GM15510 (cell line): Measurements from ENCODE around the gene FAM222A.
A peak's percentile ranks its signal among the peaks of the same experiment; 100 is the strongest.

Experiments
- POLR2A ChIP-seq: IDR thresholded peaks from 3 replicates; pipeline ENCODE4 v1.6.1; 2011; ENCODE audit warnings: borderline replicate concordance; ENCODE audit not compliant: insufficient read length; ENCODE audit errors: extremely low read depth

The FAM222A gene

GRCh38 chr12:109713187-109714070 lies at the start of gene FAM222A:
TSS of gene FAM222A (plus strand) at chr12:109713825. CDS start at chr12:109744147, 30,322 bp downstream.
- TF ChIP-seq POLR2A = peak; percentile 49

- TF ChIP-seq POLR2A = no peak
These were observed 49.2 kb upstream of the FAM222A start for GRCh38 chr12:109664402-109664801.

- TF ChIP-seq POLR2A = no peak
These were observed 47.6 kb upstream of the FAM222A start for GRCh38 chr12:109666068-109666467.

GRCh38 chr12:109670731-109671130 lies 42.9 kb upstream of the FAM222A start:
- no peak for TF ChIP-seq POLR2A

- TF ChIP-seq POLR2A = no peak
These were observed 42.1 kb upstream of the FAM222A start for GRCh38 chr12:109671502-109671901.

GRCh38 chr12:109673379-109673778 lies 40.2 kb upstream of the FAM222A start:
- TF ChIP-seq POLR2A = no peak

- TF ChIP-seq POLR2A = no peak
These were observed 39.7 kb upstream of the FAM222A start for GRCh38 chr12:109673884-109674283.

GRCh38 chr12:109675411-109675810 lies 38.2 kb upstream of the FAM222A start:
- TF ChIP-seq POLR2A = no peak

GRCh38 chr12:109677279-109677691 lies 36.3 kb upstream of the FAM222A start:
- no peak for TF ChIP-seq POLR2A

- no peak for TF ChIP-seq POLR2A
These were observed 34.9 kb upstream of the FAM222A start for GRCh38 chr12:109678719-109679118.

GRCh38 chr12:109679501-109680263 lies 33.9 kb upstream of the FAM222A start:
- TF ChIP-seq POLR2A = no peak

- no peak for TF ChIP-seq POLR2A
These were observed 33.2 kb upstream of the FAM222A start for GRCh38 chr12:109680264-109681005.

GRCh38 chr12:109681986-109682707 lies 31.5 kb upstream of the FAM222A start:
- no peak for TF ChIP-seq POLR2A

GRCh38 chr12:109682708-109683060 lies 30.9 kb upstream of the FAM222A start:
- no peak for TF ChIP-seq POLR2A
